PC-9 (cell line): ENCODE measurements around the gene PKLR. TPM values are rescaled to one million over a fixed set of nuclear protein-coding genes. Genes with fewer than 3 reads are reported as not detected.
A peak's percentile ranks its signal among the peaks of the same experiment; 100 is the strongest.

Experiments
- BruUV-seq: library from RNA; stranded (reverse); fragments of 400-500 nt; replicated peaks from 2 replicates; lab custom pipeline; 2021; lab: Mats Ljungman, UMichigan
- CTCF ChIA-PET: fragments of 300-600 bp; sonication (Branson Sonifier 250); formaldehyde crosslinking; loops from one replicate; lab custom pipeline; 2022; ENCODE audit warnings: antibody characterized with exemption; lab: Charles Lee
- POLR2A ChIA-PET: fragments of 300-600 bp; sonication (Branson Sonifier 250); formaldehyde crosslinking; loops from one replicate; lab custom pipeline; 2022; ENCODE audit warnings: antibody characterized with exemption; ENCODE audit not compliant: unreplicated experiment; lab: Charles Lee
- DNase-seq, 2 experiments: peaks; one replicate each; pipeline versions ENCODE4 v3.0.0 to v3.0.0-alpha.2; 2015 to 2022; ENCODE audit warnings: mixed read lengths in 1 of 2
- H2AFZ ChIP-seq: fragments of 200-600 bp; sonication (generic); 2 replicates; pipeline ENCODE4 v1.8.1; 2017; ENCODE audit warnings: antibody characterized with exemption
- H3F3A ChIP-seq: fragments of 200-600 bp; sonication (generic); 2 replicates; pipeline ENCODE4 v1.8.1; 2017; ENCODE audit warnings: antibody characterized with exemption, mild to moderate bottlenecking, low read depth; ENCODE audit not compliant: insufficient read depth
- H3K27ac ChIP-seq: fragments of 200-600 bp; sonication (generic); 2 replicates; pipeline ENCODE4 v1.6.1; 2016; ENCODE audit warnings: mixed run types
- H3K27me3 ChIP-seq: fragments of 200-600 bp; sonication (generic); 2 replicates; pipeline ENCODE4 v1.6.1; 2016; ENCODE audit warnings: low read depth, mixed run types; ENCODE audit not compliant: insufficient read depth
- H3K36me3 ChIP-seq: fragments of 200-600 bp; sonication (generic); 2 replicates; pipeline ENCODE4 v1.6.1; 2016; ENCODE audit warnings: low read depth, mixed run types
- H3K4me1 ChIP-seq: fragments of 200-600 bp; sonication (generic); replicated peaks from 2 replicates; pipeline ENCODE4 v1.6.1; 2016; ENCODE audit warnings: mixed run types; ENCODE audit not compliant: insufficient read depth
- H3K4me2 ChIP-seq: fragments of 200-600 bp; sonication (generic); 2 replicates; pipeline ENCODE4 v1.6.1; 2017; ENCODE audit warnings: mixed run types
- H3K4me3 ChIP-seq: fragments of 200-600 bp; sonication (generic); 2 replicates; pipeline ENCODE4 v1.6.1; 2016; ENCODE audit warnings: mixed run types
- H3K79me2 ChIP-seq: fragments of 200-600 bp; sonication (generic); 2 replicates; pipeline ENCODE4 v1.6.1; 2017; ENCODE audit warnings: low read depth, mixed run types
- H3K9me2 ChIP-seq: fragments of 200-600 bp; sonication (generic); 2 replicates; pipeline ENCODE4 v1.8.1; 2017; ENCODE audit warnings: mild to moderate bottlenecking; ENCODE audit not compliant: insufficient read depth
- H3K9me3 ChIP-seq: fragments of 200-600 bp; sonication (generic); 2 replicates; pipeline ENCODE4 v1.8.1; 2016; ENCODE audit warnings: low read depth; ENCODE audit not compliant: insufficient read depth
- H4K20me1 ChIP-seq: fragments of 200-600 bp; sonication (generic); 2 replicates; pipeline ENCODE4 v1.8.1; 2017; ENCODE audit not compliant: insufficient read depth
- CTCF ChIP-seq: fragments of 200-600 bp; sonication (generic); conservative IDR thresholded peaks from 2 replicates; pipeline ENCODE4 v1.6.1; 2017; ENCODE audit warnings: mixed run types, antibody characterized with exemption, mild to moderate bottlenecking, moderate library complexity
- EZH2 ChIP-seq: fragments of 200-600 bp; sonication (generic); IDR thresholded peaks from 2 replicates; pipeline ENCODE4 v1.8.0; 2017; ENCODE audit warnings: antibody characterized with exemption, low read depth
- intact Hi-C: fragments of 100-400 bp; cut with micrococcal nuclease; formaldehyde crosslinking; loops from one replicate; pipeline ENCODE4 v1.10.0; 2022; ENCODE audit not compliant: unreplicated experiment
- total RNA-seq: library from RNA; stranded (reverse); gene quantifications from 2 replicates; pipeline ENCODE4 v1.2.3, GENCODE V29; 2021

The PKLR gene
- total RNA-seq, 1 experiment from 2014 or later: not detected

- intact Hi-C loops: loop anchor here (1.0 kb wide), 3 partner anchors 37 to 404 kb away; partner anchors contain the start of gene THBS3
- BruUV-seq: no TSS peak
- no peaks in the 10 kb centered on the region for H3K9me3 ChIP-seq
Observed at GRCh38 chr1:155244368-155245162, 56.7 kb downstream of the PKLR start.

GRCh38 chr1:155242805-155243358, 58.4 kb downstream of the PKLR start:
- POLR2A ChIA-PET: no interaction called here

More at GRCh38 chr1:155244368-155245162, 56.7 kb downstream of the PKLR start:
- Histone ChIP-seq H3K4me1 (peaks cover 26% of the 10 kb centered on the region), H2AFZ (peak overlapping the region; percentile 94), H3K27me3 (no peaks in the 10 kb centered on the region), H3K4me3 (peak overlapping the region; percentile 75), H3F3A (peaks cover 43% of the 10 kb centered on the region), H3K79me2 (0 out of 2 replicates have a peak, but pooled peaks cover 6% of the 10 kb centered on the region), H3K4me2 (peak overlapping the region; percentile 82), H3K27ac (peak overlapping the region; percentile 72), H4K20me1 (no peaks in the 10 kb centered on the region), H3K9me2 (no peaks in the 10 kb centered on the region), H3K36me3 (no peaks in the 10 kb centered on the region)
- CTCF ChIA-PET: interaction anchor here (1.5 kb wide), 1 partner anchor 72 kb away, joined by 3 read pairs; the partner anchor contains the start of gene KRTCAP2
- POLR2A ChIA-PET: interaction anchor here (0.7 to 1.0 kb wide), 2 partner anchors 50 to 64 kb away, joined by 3 to 12 read pairs; partner anchors contain the start of gene FDPS
- peak; percentile 94 to 96 for DNase-seq
- TF ChIP-seq EZH2: no peak
- peak; percentile 91 for TF ChIP-seq CTCF

More at GRCh38 chr1:155242805-155243358, 58.4 kb downstream of the PKLR start:
- Histone ChIP-seq H3K27me3 (no peaks in the 10 kb centered on the region), H3K27ac (no peak overlapping the region), H2AFZ (no peak overlapping the region), H3K4me2 (peak overlapping the region; percentile 82), H3K4me3 (peak overlapping the region; percentile 75; the same call in 1 of the 2 replicates), H3K79me2 (0 out of 2 replicates have a peak, but pooled peaks cover 6% of the 10 kb centered on the region), H3K9me3 (no peaks in the 10 kb centered on the region), H3K36me3 (no peaks in the 10 kb centered on the region), H3F3A (peaks cover 38% of the 10 kb centered on the region), H3K4me1 (peaks cover 26% of the 10 kb centered on the region), H3K9me2 (no peaks in the 10 kb centered on the region), H4K20me1 (no peaks in the 10 kb centered on the region)
- no peak for TF ChIP-seq CTCF
- no peak for TF ChIP-seq EZH2
- intact Hi-C loops: no loop called here
- no TSS peak for BruUV-seq
- DNase-seq: peak in 1 of 2 experiments; percentile 50
- CTCF ChIA-PET: interaction anchor here (0.5 to 1.5 kb wide), 2 partner anchors 70 to 74 kb away, joined by 3 read pairs; partner anchors contain the start of gene KRTCAP2
